ENCODE data around the gene OTOGL. TPM values are rescaled to one million over a fixed set of nuclear protein-coding genes. Genes with fewer than 3 reads are reported as not detected.

The OTOGL gene
- total RNA-seq, 4 donors from 2014 or later, result 0.21 to 0.60 (median 0.44) TPM; not detected in 1

GRCh38 chr12:80157645-80158044 lies 58.3 kb downstream of the OTOGL start:
- no peaks in the 10 kb centered on the region for H3K36me3 ChIP-seq
- H3K4me1 ChIP-seq, result no peaks in the 10 kb centered on the region
- TF ChIP-seq POLR2A (IDR thresholded peaks at IDR 0.05), result no peak
- WGBS, 2 donors, result 70 to 77% methylated on average over 2 of the region's 2 CpGs
- no peaks in the 10 kb centered on the region for H3K27me3 ChIP-seq
- H3K9me3 ChIP-seq, result no peaks in the 10 kb centered on the region
- no peak overlapping the region for H3K27ac ChIP-seq
- no peak for DNase-seq (ENCODE audit: low spot score in 2 of 2)
- no peak overlapping the region for H3K4me3 ChIP-seq

DNA sequence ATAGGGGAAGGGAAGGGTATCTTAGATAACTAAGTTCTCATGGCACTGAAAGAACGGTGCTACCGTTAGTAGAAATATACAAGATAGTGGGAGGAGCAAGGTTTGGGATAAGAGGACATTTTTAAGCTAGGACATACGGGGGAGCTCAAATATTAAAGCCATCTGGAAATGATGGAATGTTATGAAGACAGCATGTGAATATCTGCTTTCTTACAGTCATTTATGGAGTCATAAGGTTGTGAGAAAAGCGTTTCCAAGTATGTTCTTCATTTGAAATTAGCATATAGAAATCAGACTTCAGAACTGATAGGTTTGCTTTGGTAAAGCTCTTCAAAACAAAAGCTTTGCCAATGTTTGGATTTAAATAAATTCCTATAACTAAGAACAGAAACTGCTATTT lies 62.3 kb downstream of the OTOGL start:
- no peaks in the 10 kb centered on the region for H3K27me3 ChIP-seq
- no peaks in the 10 kb centered on the region for H3K9me3 ChIP-seq
- no peak overlapping the region for H3K4me3 ChIP-seq
- no peaks in the 10 kb centered on the region for H3K4me1 ChIP-seq
- DNase-seq (ENCODE audit: low spot score in 2 of 2), result no peak
- TF ChIP-seq, protein P1, sequence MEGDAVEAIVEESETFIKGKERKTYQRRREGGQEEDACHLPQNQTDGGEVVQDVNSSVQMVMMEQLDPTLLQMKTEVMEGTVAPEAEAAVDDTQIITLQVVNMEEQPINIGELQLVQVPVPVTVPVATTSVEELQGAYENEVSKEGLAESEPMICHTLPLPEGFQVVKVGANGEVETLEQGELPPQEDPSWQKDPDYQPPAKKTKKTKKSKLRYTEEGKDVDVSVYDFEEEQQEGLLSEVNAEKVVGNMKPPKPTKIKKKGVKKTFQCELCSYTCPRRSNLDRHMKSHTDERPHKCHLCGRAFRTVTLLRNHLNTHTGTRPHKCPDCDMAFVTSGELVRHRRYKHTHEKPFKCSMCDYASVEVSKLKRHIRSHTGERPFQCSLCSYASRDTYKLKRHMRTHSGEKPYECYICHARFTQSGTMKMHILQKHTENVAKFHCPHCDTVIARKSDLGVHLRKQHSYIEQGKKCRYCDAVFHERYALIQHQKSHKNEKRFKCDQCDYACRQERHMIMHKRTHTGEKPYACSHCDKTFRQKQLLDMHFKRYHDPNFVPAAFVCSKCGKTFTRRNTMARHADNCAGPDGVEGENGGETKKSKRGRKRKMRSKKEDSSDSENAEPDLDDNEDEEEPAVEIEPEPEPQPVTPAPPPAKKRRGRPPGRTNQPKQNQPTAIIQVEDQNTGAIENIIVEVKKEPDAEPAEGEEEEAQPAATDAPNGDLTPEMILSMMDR (IDR thresholded peaks at IDR 0.05), result no peak
- TF ChIP-seq EP300 (IDR thresholded peaks at IDR 0.05) (no peak), POLR2A (IDR thresholded peaks at IDR 0.05) (no peak)
- H3K27ac ChIP-seq, result no peak overlapping the region
- 50 to 51% methylated on average over 4 of the region's 4 CpGs for WGBS, 2 donors
- no peaks in the 10 kb centered on the region for H3K36me3 ChIP-seq

DNA sequence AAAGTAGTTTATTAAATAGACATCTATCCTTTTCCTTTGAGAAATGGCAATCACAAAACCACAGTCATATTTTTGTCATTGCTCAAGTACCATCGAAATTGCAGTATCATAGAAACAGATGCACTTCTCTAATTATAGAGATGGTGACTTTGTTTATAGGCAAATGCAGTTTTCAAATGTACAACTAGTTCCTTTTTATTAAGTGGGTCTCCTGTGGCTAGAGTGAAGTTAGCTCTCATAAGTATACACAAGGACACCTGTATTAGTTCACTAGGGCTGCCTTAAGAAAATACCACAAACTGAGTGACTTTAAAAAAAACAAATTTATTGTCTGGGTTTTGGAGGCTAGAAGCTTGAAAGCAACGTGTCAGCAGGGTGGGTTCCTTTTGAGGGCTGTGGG lies 62.8 kb downstream of the OTOGL start:
- 61 to 71% methylated on average over 2 of the region's 2 CpGs for WGBS, 2 donors
- no peaks in the 10 kb centered on the region for H3K27me3 ChIP-seq
- no peaks in the 10 kb centered on the region for H3K9me3 ChIP-seq
- TF ChIP-seq EP300 (IDR thresholded peaks at IDR 0.05), result no peak
- TF ChIP-seq POLR2A (IDR thresholded peaks at IDR 0.05), result no peak
- TF ChIP-seq, protein P1 (IDR thresholded peaks at IDR 0.05), result no peak
- no peak overlapping the region for H3K4me3 ChIP-seq
- no peak overlapping the region for H3K27ac ChIP-seq
- no peak for DNase-seq (ENCODE audit: low spot score in 2 of 2)
- H3K4me1 ChIP-seq, result no peaks in the 10 kb centered on the region
- H3K36me3 ChIP-seq, result no peaks in the 10 kb centered on the region

DNA sequence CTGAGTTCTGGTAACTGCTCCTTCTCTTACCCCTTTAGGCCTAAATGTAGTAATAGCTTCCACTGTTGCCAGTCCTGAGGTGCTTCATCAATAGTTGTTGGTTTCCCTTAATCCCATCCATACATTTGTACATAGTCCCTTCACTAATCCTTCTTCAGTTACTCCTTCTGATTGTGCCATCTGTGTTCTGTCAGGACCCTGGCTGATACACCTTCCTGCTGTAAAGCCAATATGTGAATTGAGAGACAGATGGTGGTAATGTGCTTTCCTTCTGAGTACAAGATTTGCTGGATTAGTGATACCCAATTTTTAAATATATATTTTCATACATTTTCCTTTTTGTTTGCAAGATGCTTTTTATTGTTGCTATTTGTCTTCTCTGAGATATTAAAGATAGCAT lies 66.4 kb downstream of the OTOGL start:
- Histone ChIP-seq H3K4me1 (no peaks in the 10 kb centered on the region), H3K36me3 (no peaks in the 10 kb centered on the region), H3K4me3 (no peak overlapping the region), H3K27ac (no peak overlapping the region), H3K9me3 (no peaks in the 10 kb centered on the region), H3K27me3 (no peaks in the 10 kb centered on the region)
- no peak for TF ChIP-seq POLR2A (IDR thresholded peaks at IDR 0.05)
- no peak for TF ChIP-seq EP300 (IDR thresholded peaks at IDR 0.05)
- TF ChIP-seq, protein P1 (IDR thresholded peaks at IDR 0.05), result no peak
- DNase-seq (ENCODE audit: low spot score in 2 of 2), result no peak

DNA sequence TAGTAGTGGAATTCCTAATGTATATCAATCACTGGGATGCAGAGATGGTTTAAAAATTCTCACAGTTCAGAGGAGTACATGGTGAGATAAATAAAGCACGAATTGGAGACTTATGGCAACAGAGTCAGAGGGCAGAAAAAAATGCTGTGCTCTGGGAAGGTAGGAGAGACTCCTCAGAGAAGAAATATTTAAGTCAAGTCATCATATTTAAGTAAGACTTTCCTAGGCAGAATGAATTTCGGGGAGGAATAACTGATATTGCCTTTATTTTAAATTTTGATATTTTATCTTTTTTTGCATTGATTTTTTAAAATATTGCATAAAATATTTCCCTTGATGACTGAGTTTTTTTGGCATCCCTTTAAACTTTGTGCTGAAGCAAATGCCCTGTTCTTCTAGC lies 67.4 kb downstream of the OTOGL start:
- 79 to 80% methylated on average over 2 of the region's 2 CpGs for WGBS, 2 donors
- TF ChIP-seq, protein P1 (IDR thresholded peaks at IDR 0.05), result no peak
- TF ChIP-seq EP300 (IDR thresholded peaks at IDR 0.05), result no peak
- TF ChIP-seq POLR2A (IDR thresholded peaks at IDR 0.05), result no peak
- Histone ChIP-seq H3K9me3 (no peaks in the 10 kb centered on the region), H3K27me3 (no peaks in the 10 kb centered on the region), H3K4me3 (no peak overlapping the region), H3K4me1 (no peaks in the 10 kb centered on the region), H3K27ac (no peak overlapping the region), H3K36me3 (no peaks in the 10 kb centered on the region)
- no peak for DNase-seq (ENCODE audit: low spot score in 2 of 2)

GRCh38 chr12:80168936-80169335 lies 69.6 kb downstream of the OTOGL start:
- Histone ChIP-seq H3K4me1 (no peaks in the 10 kb centered on the region), H3K9me3 (no peaks in the 10 kb centered on the region), H3K36me3 (no peaks in the 10 kb centered on the region), H3K4me3 (no peak overlapping the region), H3K27ac (no peak overlapping the region), H3K27me3 (no peaks in the 10 kb centered on the region)
- no peak for DNase-seq (ENCODE audit: low spot score in 2 of 2)
- no peak for TF ChIP-seq POLR2A (IDR thresholded peaks at IDR 0.05)
- TF ChIP-seq EP300 (IDR thresholded peaks at IDR 0.05), result no peak
- TF ChIP-seq, protein P1 (IDR thresholded peaks at IDR 0.05), result no peak

Measured in tibial nerve (tissue), 4 donors.